Measurements from ENCODE around the gene RC3H1.
"Not testable (repeated sequence)": the region's sequence is repeated elsewhere in the genome, so short reads cannot be mapped to it uniquely, and the experiment has no call there.

The RC3H1 gene, protein sequence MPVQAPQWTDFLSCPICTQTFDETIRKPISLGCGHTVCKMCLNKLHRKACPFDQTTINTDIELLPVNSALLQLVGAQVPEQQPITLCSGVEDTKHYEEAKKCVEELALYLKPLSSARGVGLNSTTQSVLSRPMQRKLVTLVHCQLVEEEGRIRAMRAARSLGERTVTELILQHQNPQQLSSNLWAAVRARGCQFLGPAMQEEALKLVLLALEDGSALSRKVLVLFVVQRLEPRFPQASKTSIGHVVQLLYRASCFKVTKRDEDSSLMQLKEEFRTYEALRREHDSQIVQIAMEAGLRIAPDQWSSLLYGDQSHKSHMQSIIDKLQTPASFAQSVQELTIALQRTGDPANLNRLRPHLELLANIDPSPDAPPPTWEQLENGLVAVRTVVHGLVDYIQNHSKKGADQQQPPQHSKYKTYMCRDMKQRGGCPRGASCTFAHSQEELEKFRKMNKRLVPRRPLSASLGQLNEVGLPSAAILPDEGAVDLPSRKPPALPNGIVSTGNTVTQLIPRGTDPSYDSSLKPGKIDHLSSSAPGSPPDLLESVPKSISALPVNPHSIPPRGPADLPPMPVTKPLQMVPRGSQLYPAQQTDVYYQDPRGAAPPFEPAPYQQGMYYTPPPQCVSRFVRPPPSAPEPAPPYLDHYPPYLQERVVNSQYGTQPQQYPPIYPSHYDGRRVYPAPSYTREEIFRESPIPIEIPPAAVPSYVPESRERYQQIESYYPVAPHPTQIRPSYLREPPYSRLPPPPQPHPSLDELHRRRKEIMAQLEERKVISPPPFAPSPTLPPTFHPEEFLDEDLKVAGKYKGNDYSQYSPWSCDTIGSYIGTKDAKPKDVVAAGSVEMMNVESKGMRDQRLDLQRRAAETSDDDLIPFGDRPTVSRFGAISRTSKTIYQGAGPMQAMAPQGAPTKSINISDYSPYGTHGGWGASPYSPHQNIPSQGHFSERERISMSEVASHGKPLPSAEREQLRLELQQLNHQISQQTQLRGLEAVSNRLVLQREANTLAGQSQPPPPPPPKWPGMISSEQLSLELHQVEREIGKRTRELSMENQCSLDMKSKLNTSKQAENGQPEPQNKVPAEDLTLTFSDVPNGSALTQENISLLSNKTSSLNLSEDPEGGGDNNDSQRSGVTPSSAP
- 60.5 to 223 (median 96.3) reads per million in 17 experiments for total RNA-seq

DNA sequence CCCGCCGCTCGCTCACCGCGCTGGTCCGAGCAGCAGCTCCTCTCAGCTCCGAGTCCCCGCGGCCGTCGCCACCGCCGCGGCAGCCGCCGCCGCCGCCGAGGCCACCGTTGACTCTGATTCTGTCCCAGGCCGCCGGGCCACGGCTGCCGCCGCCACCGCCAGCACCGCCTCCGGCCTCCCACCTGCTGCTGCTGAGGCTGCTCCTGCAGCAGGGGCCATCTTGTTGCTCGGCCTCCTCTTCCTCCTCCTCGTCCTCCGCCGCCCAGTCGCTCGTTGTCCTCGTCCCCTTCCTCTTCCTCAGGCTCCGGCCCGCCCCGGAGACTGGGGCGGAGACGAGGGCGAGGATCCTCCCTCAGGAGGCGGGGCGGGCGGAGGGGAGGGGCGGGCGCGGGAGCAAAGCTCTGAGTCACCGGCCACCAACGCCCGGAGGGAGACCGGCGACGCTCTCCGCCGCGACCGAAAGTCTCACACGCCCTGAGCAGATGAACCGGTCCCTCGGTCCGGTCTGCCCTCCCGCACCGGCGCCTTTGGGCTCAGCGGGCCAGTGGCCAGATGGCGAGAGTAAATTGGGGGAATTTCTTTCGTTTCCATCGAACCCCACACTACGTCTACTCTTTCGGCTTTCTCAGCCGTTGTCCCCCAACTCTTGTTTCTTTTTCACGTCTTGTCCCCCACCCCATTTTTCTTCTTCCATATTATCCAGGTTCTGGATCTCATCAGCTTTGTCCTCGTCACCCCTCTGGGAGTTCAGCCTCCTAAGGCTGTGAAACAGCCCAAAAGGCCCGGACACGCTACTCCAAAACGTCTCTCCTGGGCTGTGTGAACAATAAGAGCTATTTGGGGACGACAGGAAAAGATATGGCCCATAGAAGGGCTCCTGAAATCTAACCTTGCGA, at the start of gene RC3H1:
Gene RC3H1, minus strand, starts transcription at position 278 of the 896 bp plus-strand sequence. CDS start 29,372 bp downstream, outside the sequence.
- peak; percentile 95 to 98 (median 98) for DNase-seq

- no peak for DNase-seq
These were observed 48.5 kb upstream of the RC3H1 start for GRCh38 chr1:174070614-174071013.

- DNase-seq, result no peak
These were observed 45.8 kb upstream of the RC3H1 start for GRCh38 chr1:174068000-174068399.

DNA sequence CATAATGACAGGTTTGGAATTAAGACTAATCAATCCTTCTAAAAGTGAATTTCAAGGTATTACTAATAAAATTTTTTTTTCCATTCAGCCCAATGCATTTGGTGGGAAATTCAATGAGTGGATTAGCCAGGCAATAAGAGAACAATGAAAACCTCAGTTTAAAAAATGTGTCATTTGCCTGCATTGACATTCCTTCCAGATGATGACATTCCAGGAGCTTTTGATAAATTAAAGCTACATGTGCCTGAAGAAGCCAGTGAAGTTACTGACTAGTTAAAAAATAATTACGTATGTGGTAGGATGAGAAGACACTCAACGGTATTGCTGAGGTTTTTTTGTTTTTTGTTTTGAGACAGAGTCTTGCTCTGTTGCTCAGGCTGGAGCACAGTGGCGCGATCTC, 37.9 kb upstream of the RC3H1 start:
- no peak for DNase-seq

DNA sequence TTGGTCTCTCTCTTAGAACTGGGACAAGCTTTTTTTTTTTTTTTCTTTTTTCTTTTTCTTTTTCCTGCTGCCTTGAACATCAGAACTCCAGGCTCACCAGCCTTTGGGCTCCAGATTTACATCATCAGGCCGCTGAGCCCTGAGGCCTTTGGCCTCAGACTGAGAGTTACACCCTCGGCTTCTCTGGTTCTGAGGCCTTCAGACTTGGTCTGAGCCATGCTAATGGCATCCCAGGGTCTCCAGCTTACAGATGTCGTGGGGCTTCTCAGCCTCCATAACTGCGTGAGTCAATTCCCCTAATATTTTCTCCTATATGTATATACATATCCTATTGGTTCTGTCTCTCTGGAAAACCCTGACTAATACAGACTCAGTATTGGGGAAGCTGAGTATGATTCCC, 36.5 kb upstream of the RC3H1 start:
- no peak for DNase-seq

- not testable (repeated sequence) for DNase-seq
These were observed 34.5 kb upstream of the RC3H1 start for GRCh38 chr1:174056609-174057008.

- DNase-seq, result not testable (repeated sequence)
These were observed 33.6 kb upstream of the RC3H1 start for GRCh38 chr1:174055797-174056196.

DNA sequence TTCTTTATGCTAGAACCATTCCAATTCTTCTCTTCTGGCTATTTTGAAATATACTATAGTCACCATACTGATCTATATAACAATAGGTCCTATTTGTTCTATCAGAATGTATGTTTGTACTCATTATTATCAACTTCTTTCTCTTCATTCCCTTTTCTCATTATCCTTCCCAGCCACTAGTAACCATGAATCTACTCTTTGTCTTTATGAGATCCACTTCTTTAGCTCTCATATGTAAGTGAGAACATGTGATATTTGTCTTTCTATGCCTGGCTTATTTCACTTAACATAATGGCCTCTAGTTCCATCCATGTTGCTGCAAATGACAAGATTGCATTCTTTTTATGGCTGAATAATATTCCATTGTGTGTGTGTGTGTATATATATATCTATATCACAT, 31.7 kb upstream of the RC3H1 start:
- DNase-seq, result no peak

- DNase-seq, result no peak
These were observed 30.5 kb upstream of the RC3H1 start for GRCh38 chr1:174052621-174053020.

- no peak for DNase-seq
These were observed 29.8 kb upstream of the RC3H1 start for GRCh38 chr1:174051956-174052355.

DNA sequence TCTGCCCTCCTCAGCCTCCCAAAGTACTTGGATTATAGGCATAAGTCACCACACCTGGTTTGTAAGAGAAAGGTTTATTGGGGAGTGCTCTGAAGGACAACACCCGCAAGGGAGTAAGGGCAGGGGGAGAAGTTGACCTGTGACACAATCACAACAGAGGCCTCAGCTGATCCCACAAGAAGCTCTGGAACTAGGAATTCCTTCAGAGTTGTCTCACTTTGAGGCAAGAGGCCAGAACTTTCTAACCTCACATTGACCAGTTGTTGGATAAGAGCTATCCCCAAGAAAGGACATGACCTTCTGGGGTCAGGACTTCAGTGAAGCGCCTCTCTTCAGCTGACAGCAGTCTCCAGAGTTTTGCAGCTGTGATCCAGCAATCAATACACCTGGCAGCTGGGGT, 27.4 kb upstream of the RC3H1 start:
- DNase-seq, result no peak

- DNase-seq, result no peak
These were observed 22.5 kb upstream of the RC3H1 start for GRCh38 chr1:174044418-174045222.

- DNase-seq, result not testable (repeated sequence)
These were observed 20.4 kb upstream of the RC3H1 start for GRCh38 chr1:174042509-174042908.

DNA sequence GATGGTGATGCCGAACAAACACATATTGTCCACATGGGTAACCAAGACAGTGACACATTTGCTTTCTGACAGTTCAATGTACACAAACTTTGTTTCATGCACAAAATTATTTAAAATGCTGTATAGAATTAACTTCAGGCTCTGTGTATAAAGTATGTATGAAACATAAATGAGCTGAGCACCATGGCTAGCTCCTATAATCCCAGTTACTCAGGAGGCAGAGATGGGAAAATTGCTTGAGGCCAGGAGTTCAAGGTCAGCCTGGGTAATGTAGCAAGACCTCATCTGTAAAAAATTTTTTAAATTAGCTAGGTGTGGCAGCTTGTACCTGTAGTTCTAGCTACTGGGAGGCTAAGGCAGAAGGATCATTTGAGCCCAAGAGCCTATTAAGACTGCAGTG, 19.2 kb upstream of the RC3H1 start:
- DNase-seq, result no peak

DNA sequence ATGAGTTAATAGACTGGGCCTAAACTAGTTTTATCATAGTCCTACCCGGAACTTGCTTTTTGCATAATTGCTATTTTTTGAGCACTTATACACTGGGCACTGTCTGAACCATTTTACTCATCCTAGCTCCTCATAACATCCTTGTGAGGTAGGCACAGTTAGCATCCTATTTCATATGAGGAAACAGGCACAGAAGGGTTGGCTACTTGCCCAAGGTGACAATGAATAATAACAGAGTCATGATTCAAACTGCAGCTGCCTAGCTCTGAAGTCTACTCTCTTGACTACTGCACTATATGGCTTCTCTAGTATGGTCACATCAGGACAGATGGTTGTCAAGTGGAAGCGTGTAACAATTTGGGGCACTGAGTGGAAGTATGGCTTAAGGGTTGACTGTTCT, 18.2 kb upstream of the RC3H1 start:
- DNase-seq, result peak in 3 of 4 experiments; percentile 8 to 46 (median 13)

DNA sequence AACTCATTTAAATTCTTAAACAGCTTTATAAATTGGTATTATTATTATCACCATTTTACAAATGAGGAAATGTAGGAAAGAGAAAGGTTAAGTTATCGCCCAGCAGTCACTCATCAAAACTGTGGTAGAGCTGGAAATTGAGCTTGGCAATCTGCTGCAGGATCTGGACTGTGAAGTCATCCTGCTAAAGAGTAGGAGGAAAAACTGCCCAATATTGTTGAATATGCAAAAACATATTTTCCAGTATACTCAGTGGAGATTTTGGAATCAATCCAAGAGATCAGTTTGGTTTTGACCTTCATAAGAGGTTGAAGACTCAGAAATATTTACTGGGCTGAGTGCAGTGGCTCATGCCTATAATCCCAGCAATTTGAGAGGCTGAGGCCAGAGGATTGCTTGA, 16.9 kb upstream of the RC3H1 start:
- peak in 2 of 4 experiments; percentile 9 to 40 for DNase-seq

DNA sequence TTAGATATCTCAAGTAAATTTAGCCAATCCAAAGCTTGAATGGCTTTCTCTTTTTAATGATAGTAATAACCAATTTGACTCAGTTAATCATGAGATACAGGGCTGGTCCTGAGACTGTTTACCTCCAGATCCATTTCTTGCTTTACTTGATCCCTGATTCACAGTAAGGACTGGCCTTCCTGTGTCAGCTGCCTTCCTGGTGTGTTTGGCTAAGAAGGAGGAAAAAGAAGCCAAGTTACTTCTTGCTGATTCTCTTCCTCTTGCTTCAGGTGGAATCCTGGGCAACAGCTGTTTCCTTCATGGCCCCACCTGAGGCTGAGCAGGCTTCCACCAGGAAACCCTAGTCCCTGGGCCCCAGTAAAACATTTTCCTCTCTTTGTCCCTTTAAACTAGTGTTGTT, 14.6 kb upstream of the RC3H1 start:
- DNase-seq, result no peak

DNA sequence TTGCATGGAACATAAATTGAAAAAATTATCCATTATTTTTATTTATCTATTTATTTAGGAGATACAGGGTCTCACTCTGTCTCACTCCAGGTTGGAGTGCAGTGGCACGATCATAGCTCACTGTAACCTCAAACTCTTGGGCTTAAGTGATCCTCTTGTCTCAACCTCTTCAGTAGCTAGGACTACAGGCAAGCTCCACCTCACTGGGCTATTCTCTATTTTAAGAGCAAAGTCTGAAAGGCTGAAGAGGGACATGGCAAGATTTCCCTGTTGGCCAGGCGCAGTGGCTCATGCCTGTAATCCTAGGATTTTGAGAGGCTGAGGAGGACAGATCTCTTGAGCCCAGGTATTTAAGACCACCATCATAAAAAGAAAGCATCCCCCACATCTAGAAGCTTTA, 14.0 kb upstream of the RC3H1 start:
- no peak for DNase-seq

DNA sequence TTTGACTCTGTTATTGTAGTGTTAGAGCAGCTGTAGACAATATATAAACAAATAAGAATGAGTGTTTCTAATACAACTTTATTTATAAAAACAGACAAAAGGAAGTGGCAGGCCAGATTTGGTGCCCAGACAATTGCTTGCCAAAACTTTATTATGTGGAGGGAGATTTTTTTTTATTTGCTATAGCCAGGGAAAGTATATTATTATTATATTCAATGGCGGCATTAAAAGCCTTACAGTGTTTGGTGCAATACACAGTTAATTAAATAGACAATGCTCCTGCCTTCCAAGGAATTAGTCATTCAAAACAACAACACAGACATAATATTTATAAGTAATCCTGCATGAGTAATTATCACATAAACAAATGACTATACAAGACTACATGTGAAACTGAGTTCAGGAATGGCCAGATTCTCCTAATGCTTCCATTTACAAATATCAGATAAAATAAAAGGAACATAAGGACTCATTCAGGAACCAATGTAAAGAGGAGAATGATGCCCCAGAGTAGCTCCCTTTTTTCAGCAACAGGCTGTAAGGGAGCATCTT, 10.6 kb upstream of the RC3H1 start:
- DNase-seq, result no peak

DNA sequence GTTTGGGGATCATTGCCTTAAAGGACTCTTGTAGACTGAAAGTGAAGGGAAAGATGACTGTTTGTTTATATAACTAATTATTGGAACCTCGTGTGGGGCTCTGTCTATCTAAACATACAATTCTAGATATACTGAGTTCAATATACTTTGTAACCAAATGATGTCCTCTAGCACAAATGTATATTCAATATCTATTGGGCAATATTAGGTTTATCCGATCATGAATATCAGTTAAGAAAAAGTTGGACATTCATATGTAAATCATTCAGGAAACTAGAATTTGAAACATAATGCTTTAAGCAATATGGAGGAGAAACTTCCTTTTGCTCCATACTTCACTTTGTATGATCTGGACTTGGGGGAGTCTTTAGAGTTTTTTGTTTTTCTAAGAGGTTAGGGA, 8.9 kb upstream of the RC3H1 start:
- no peak for DNase-seq

- DNase-seq, result no peak
These were observed 6.3 kb upstream of the RC3H1 start for GRCh38 chr1:174028495-174028894.

Measured in suppressor macrophage (primary cell).